Caco-2 (cell line): ENCODE data around the gene C20orf204. TPM values are rescaled to one million over a fixed set of nuclear protein-coding genes. Genes with fewer than 3 reads are reported as not detected.
"Not testable (repeated sequence)": the region's sequence is repeated elsewhere in the genome, so short reads cannot be mapped to it uniquely, and the experiment has no call there.

Experiments used
- BruUV-seq: library from RNA; stranded (reverse); fragments of 400-500 nt; replicated peaks from 2 replicates; lab custom pipeline; 2021; lab: Mats Ljungman, UMichigan
- CTCF ChIA-PET: fragments of 300-600 bp; sonication (Branson Sonifier 250); formaldehyde crosslinking; loops from one replicate; lab custom pipeline; 2022; ENCODE audit warnings: antibody characterized with exemption; lab: Charles Lee
- POLR2A ChIA-PET: fragments of 300-600 bp; sonication (Branson Sonifier 250); formaldehyde crosslinking; loops from one replicate; lab custom pipeline; 2022; ENCODE audit warnings: antibody characterized with exemption; lab: Charles Lee
- DNase-seq, 2 experiments: peaks; one replicate each; pipeline versions ENCODE4 v3.0.0 to v3.0.0-alpha.2; 2020 to 2022
- H3K27me3 ChIP-seq: replicated peaks from 2 replicates; pipeline ENCODE4 v1.6.0; 2011; ENCODE audit warnings: low read length; ENCODE audit not compliant: control insufficient read depth, insufficient read depth
- H3K36me3 ChIP-seq: 2 replicates; pipeline ENCODE4 v1.5.1; 2011; ENCODE audit warnings: low read length; ENCODE audit not compliant: control insufficient read depth, insufficient read depth
- H3K4me1 ChIP-seq: fragments of 250-450 bp; sonication (Bioruptor Pico); 2 replicates; pipeline ENCODE4 v1.5.1; 2020; ENCODE audit warnings: mild to moderate bottlenecking
- H3K4me3 ChIP-seq: 2 replicates; pipeline ENCODE4 v1.5.1; 2011; ENCODE audit warnings: low read depth, mild to moderate bottlenecking, control low read depth, low read length
- H3K9me3 ChIP-seq: fragments of 250-450 bp; sonication (Bioruptor Pico); 2 replicates; pipeline ENCODE4 v1.5.1; 2020; ENCODE audit warnings: mild to moderate bottlenecking, moderate library complexity
- H3K27ac Mint-ChIP-seq: one replicate; pipeline ENCODE4 v1.8.0; 2022; ENCODE audit warnings: mixed read lengths; ENCODE audit not compliant: unreplicated experiment
- H3K27me3 Mint-ChIP-seq: one replicate; pipeline ENCODE4 v1.8.0; 2022; ENCODE audit warnings: mixed read lengths; ENCODE audit not compliant: insufficient read depth, unreplicated experiment
- H3K36me3 Mint-ChIP-seq: one replicate; pipeline ENCODE4 v1.8.0; 2022; ENCODE audit warnings: mild to moderate bottlenecking, mixed read lengths; ENCODE audit not compliant: insufficient read depth, unreplicated experiment
- H3K4me1 Mint-ChIP-seq: one replicate; pipeline ENCODE4 v1.8.0; 2022; ENCODE audit warnings: low read depth, mixed read lengths; ENCODE audit not compliant: unreplicated experiment
- H3K4me3 Mint-ChIP-seq: one replicate; pipeline ENCODE4 v1.8.0; 2022; ENCODE audit warnings: mild to moderate bottlenecking, moderate library complexity, mixed read lengths; ENCODE audit not compliant: unreplicated experiment
- H3K9me3 Mint-ChIP-seq: one replicate; pipeline ENCODE4 v1.8.0; 2022; ENCODE audit warnings: mixed read lengths; ENCODE audit not compliant: unreplicated experiment
- CTCF ChIP-seq, 2 experiments: fragments of 200-600 bp in 1 of 2; IDR thresholded peaks; 1 replicate in 1 of 2; 2 replicates in 1 of 2; pipeline versions ENCODE4 v1.5.1 to v1.8.0; 2011 to 2022; ENCODE audit warnings: antibody characterized with exemption in 1 of 2, control low read depth in 1 of 2, inconsistent platforms in 1 of 2, low read depth in 1 of 2, low read length in 1 of 2, mild to moderate bottlenecking in 1 of 2, moderate library complexity in 1 of 2; ENCODE audit not compliant: insufficient read depth in 1 of 2, severe bottlenecking in 1 of 2, unreplicated experiment in 1 of 2
- intact Hi-C: fragments of 100-400 bp; cut with micrococcal nuclease; formaldehyde crosslinking; loops from one replicate; pipeline ENCODE4 v1.10.0; 2022; ENCODE audit not compliant: unreplicated experiment
- total RNA-seq: library from RNA; stranded (reverse); gene quantifications from 2 replicates; pipeline ENCODE4 v1.2.3, GENCODE V29; 2022

The C20orf204 gene
- total RNA-seq, 1 experiment from 2014 or later: 3.2 TPM

- intact Hi-C loops: loop anchor here (1.0 kb wide), 1 partner anchor 36 kb away; no protein-coding TSS in a partner anchor
- DNase-seq: no peak
- peaks cover 4% of the 10 kb centered on the region for H3K27me3 ChIP-seq
- Mint-ChIP-seq H3K4me3 (peak within 1 kb of the TSS; percentile 85), H3K36me3 (peaks cover 12% of the 10 kb centered on the region), H3K9me3 (no peaks in the 10 kb centered on the region), H3K4me1 (peaks cover 18% of the 10 kb centered on the region), H3K27ac (no peak within 1 kb of the TSS), H3K27me3 (peaks cover 24% of the 10 kb centered on the region)
- ChIA-PET CTCF (interaction anchor here (0.6 to 3.8 kb wide), 25 partner anchors 9 to 587 kb away, joined by 3 to 49 read pairs (median 4); partner anchors contain the start of genes PCMTD2, PRPF6, SAMD10 and TCEA2), POLR2A (interaction anchor here (0.8 kb wide), 1 partner anchor 21 kb away, joined by 3 read pairs; the partner anchor contains the start of gene TCEA2)
- peaks cover 25% of the 10 kb centered on the region for H3K4me1 ChIP-seq
- no peak for TF ChIP-seq CTCF (IDR thresholded peaks at IDR 0.05; ENCODE audit: insufficient read depth in 1 of 2, low read depth in 1 of 2, low read length in 1 of 2, severe bottlenecking in 1 of 2, unreplicated experiment in 1 of 2)
- H3K4me3 ChIP-seq: peak within 1 kb of the TSS; percentile 63
- no peaks in the 10 kb centered on the region for H3K9me3 ChIP-seq
- H3K36me3 ChIP-seq: no peaks in the 10 kb centered on the region
- BruUV-seq: no TSS peak
Measured at GRCh38 chr20:64083804-64084684, 48.1 kb downstream of the C20orf204 start, which contains the start of gene LKAAEAR1. Gene LKAAEAR1, minus strand, starts transcription at chr20:64084398. Its CDS starts 179 bp downstream, at chr20:64084219.

GRCh38 chr20:64084685-64085152, 48.7 kb downstream of the C20orf204 start:
- H3K9me3 ChIP-seq: no peaks in the 10 kb centered on the region
- H3K27me3 ChIP-seq: peaks cover 4% of the 10 kb centered on the region
- H3K4me1 ChIP-seq: peaks cover 25% of the 10 kb centered on the region
- Mint-ChIP-seq H3K27me3 (peaks cover 29% of the 10 kb centered on the region), H3K27ac (no peak overlapping the region), H3K4me1 (peaks cover 16% of the 10 kb centered on the region), H3K9me3 (no peaks in the 10 kb centered on the region), H3K4me3 (peak overlapping the region; percentile 85), H3K36me3 (peaks cover 12% of the 10 kb centered on the region)
- POLR2A ChIA-PET: interaction anchor here (0.8 kb wide), 1 partner anchor 22 kb away, joined by 3 read pairs; the partner anchor contains the start of gene TCEA2
- CTCF ChIA-PET: interaction anchor here (0.5 to 3.8 kb wide), 5 partner anchors 14 to 570 kb away, joined by 3 to 49 read pairs (median 8); partner anchors contain the start of gene TCEA2
- H3K36me3 ChIP-seq: no peaks in the 10 kb centered on the region
- intact Hi-C loops: no loop called here
- BruUV-seq: no TSS peak
- TF ChIP-seq CTCF (IDR thresholded peaks at IDR 0.05; ENCODE audit: insufficient read depth in 1 of 2, low read depth in 1 of 2, low read length in 1 of 2, severe bottlenecking in 1 of 2, unreplicated experiment in 1 of 2): no peak
- H3K4me3 ChIP-seq: no peak overlapping the region
- no peak for DNase-seq

- H3K36me3 Mint-ChIP-seq: peaks cover 12% of the 10 kb centered on the region
- Histone ChIP-seq H3K36me3 (no peaks in the 10 kb centered on the region), H3K27me3 (peaks cover 4% of the 10 kb centered on the region), H3K4me3 (no peak overlapping the region), H3K9me3 (no peaks in the 10 kb centered on the region), H3K4me1 (peaks cover 17% of the 10 kb centered on the region)
- POLR2A ChIA-PET: no interaction called here
- peaks cover 33% of the 10 kb centered on the region for H3K27me3 Mint-ChIP-seq
- H3K4me1 Mint-ChIP-seq: peaks cover 7% of the 10 kb centered on the region
- BruUV-seq: no TSS peak
- no peak for TF ChIP-seq CTCF (IDR thresholded peaks at IDR 0.05; ENCODE audit: insufficient read depth in 1 of 2, low read depth in 1 of 2, low read length in 1 of 2, severe bottlenecking in 1 of 2, unreplicated experiment in 1 of 2)
- intact Hi-C loops: no loop called here
- DNase-seq: no peak
- H3K27ac Mint-ChIP-seq: no peak overlapping the region
- CTCF ChIA-PET: no interaction called here
- no peaks in the 10 kb centered on the region for H3K9me3 Mint-ChIP-seq
- no peak overlapping the region for H3K4me3 Mint-ChIP-seq
Measured at GRCh38 chr20:64086801-64087200, 50.8 kb downstream of the C20orf204 start.

- Mint-ChIP-seq H3K36me3 (peaks cover 12% of the 10 kb centered on the region), H3K27me3 (peaks cover 36% of the 10 kb centered on the region)
- H3K4me1 Mint-ChIP-seq, POLR2A ChIA-PET, H3K27me3 ChIP-seq, H3K9me3 ChIP-seq, intact Hi-C loops, H3K36me3 ChIP-seq, H3K4me3 Mint-ChIP-seq, H3K27ac Mint-ChIP-seq, BruUV-seq, H3K4me3 ChIP-seq, DNase-seq, CTCF ChIA-PET, H3K9me3 Mint-ChIP-seq: not testable (repeated sequence)
- H3K4me1 ChIP-seq: peaks cover 22% of the 10 kb centered on the region
Measured at GRCh38 chr20:64087226-64087825, 51.3 kb downstream of the C20orf204 start.
